Bronchial epithelial cell (primary cell): Measurements from ENCODE around the gene TREML2. TPM values are rescaled to one million over a fixed set of nuclear protein-coding genes. Genes with fewer than 3 reads are reported as not detected.
"Not testable (repeated sequence)": the region's sequence is repeated elsewhere in the genome, so short reads cannot be mapped to it uniquely, and the experiment has no call there.

ENCODE experiments used
- DNase-seq: peaks from one replicate; pipeline ENCODE4 v3.0.0-alpha.2; 2010; ENCODE audit warnings: low read depth
- FAIRE-seq: peaks from 2 replicates; lab custom pipeline; 2011; peaks lifted over from hg19 to GRCh38; lab: Jason Lieb, UNC
- H3K27me3 ChIP-seq: 2 replicates; pipeline ENCODE4 v1.5.1; 2011; ENCODE audit warnings: low read length; ENCODE audit not compliant: control insufficient read depth, insufficient read depth
- H3K36me3 ChIP-seq: 2 replicates; pipeline ENCODE4 v1.5.1; 2011; ENCODE audit warnings: low read length; ENCODE audit not compliant: control insufficient read depth, insufficient read depth
- H3K4me3 ChIP-seq: 2 replicates; pipeline ENCODE4 v1.5.1; 2011; ENCODE audit warnings: mild to moderate bottlenecking, low read depth, low read length, control low read depth
- CTCF ChIP-seq: IDR thresholded peaks from 2 replicates; pipeline ENCODE4 v1.5.1; 2011; ENCODE audit warnings: mild to moderate bottlenecking, moderate library complexity, low read length, control low read depth, inconsistent platforms; ENCODE audit not compliant: insufficient read depth, severe bottlenecking
- total RNA-seq: library from RNA; depleted of rRNA; stranded (reverse); fragments of >200 nt; gene quantifications from 2 replicates; pipeline ENCODE4 v1.2.1, GENCODE V29; 2014

TREML2 gene, protein sequence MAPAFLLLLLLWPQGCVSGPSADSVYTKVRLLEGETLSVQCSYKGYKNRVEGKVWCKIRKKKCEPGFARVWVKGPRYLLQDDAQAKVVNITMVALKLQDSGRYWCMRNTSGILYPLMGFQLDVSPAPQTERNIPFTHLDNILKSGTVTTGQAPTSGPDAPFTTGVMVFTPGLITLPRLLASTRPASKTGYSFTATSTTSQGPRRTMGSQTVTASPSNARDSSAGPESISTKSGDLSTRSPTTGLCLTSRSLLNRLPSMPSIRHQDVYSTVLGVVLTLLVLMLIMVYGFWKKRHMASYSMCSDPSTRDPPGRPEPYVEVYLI
- under 0.01 TPM in 1 of 2 replicates, not detected in the other for total RNA-seq

- no peaks in the 10 kb centered on the region for H3K27me3 ChIP-seq
- FAIRE-seq (no peak), DNase-seq (no peak)
- no peaks in the 10 kb centered on the region for H3K36me3 ChIP-seq
- no peak for TF ChIP-seq CTCF
- no peak within 1 kb of the TSS for H3K4me3 ChIP-seq
Measured at GRCh38 chr6:41200901-41201763, at the start of gene TREML2. TREML2 (minus strand) TSS chr6:41201149; CDS start chr6:41201008, 141 bp downstream.

DNA sequence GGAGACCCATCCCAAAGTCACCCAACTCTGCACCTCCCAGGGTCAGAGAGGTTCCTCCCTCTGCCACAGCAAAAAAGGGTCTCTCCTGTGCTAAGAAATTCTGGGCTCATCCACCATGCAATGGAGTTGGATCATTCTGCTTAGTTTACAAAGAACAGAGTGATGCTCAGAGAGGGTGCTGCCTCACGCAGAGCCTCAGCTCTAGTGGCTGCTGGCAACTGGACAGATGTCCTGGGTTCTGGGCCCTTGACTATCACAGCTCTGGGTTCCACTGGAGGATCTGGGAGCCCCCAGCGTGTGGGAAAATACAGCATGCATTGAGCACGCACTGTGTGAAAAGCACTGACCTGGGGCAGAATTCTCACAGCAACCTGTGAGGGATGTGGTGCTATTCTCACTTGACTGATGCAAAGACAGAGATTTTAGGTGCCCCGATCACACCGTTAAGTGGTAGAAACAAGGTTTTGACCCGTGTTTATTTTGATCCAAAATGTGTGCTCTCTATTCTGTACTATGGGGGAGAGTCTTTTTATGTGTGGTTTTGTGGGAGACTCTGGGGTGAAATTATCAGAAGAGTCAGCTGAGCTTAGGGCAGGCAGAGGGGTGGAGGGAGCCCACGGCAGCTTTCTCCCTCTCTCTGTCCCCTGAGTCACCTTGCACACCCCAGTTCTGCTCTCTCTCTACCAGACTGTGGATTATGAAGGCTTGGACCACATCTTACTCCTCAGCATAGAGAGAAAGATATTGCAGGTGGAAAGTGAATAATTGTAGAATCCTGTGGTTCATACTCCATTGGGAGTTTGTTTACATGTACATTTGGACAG, 47.1 kb upstream of the TREML2 start:
- no peak overlapping the region for H3K4me3 ChIP-seq
- peaks cover 4% of the 10 kb centered on the region for H3K27me3 ChIP-seq
- FAIRE-seq (peak; percentile 75), DNase-seq (no peak)
- TF ChIP-seq CTCF = no peak
- H3K36me3 ChIP-seq = no peaks in the 10 kb centered on the region

- no peak for TF ChIP-seq CTCF
- no peak overlapping the region for H3K4me3 ChIP-seq
- FAIRE-seq = no peak
Measured at GRCh38 chr6:41247288-41247865, 46.4 kb upstream of the TREML2 start.

DNA sequence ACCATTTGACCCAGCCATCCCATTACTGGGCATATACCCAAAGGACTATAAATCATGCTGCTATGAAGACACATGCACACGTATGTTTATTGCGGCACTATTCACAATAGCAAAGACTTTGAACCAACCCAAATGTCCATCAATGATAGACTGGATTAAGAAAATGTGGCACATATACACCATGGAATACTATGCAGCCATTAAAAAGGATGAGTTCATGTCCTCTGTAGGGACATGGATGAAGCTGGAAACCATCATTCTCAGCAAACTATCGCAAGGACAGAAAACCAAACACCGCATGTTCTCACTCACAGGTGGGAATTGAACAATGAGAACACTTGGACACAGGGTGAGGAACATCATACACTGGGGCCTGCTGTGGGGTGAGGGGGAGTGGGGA, 45.6 kb upstream of the TREML2 start:
- FAIRE-seq, DNase-seq, H3K27me3 ChIP-seq, H3K4me3 ChIP-seq, H3K36me3 ChIP-seq: not testable (repeated sequence)

More at GRCh38 chr6:41247288-41247865, 46.4 kb upstream of the TREML2 start:
- H3K36me3 ChIP-seq = no peaks in the 10 kb centered on the region
- no peak for DNase-seq
- peaks cover 4% of the 10 kb centered on the region for H3K27me3 ChIP-seq

GRCh38 chr6:41239467-41240159, 38.7 kb upstream of the TREML2 start:
- Histone ChIP-seq H3K36me3 (no peaks in the 10 kb centered on the region), H3K4me3 (no peak overlapping the region), H3K27me3 (peaks cover 7% of the 10 kb centered on the region)
- DNase-seq (no peak), FAIRE-seq (no peak)
- no peak for TF ChIP-seq CTCF
